Activated CD4-positive, CD25-positive, alpha-beta regulatory T cell treated with anti-CD3 and anti-CD28 coated beads, Interleukin-2, amount 50 U/mL, for 24 hours (primary cell): ENCODE measurements around the gene NPW.
A peak's percentile ranks its signal among the peaks of the same experiment; 100 is the strongest.

Source experiments
- ATAC-seq, 2 donors: fragments of 150-1000 bp; cut with Tn5 transposase; one replicate each; pipeline ENCODE4 v1.10.0; 2021; ENCODE audit warnings: mild to moderate bottlenecking in 1 of 2, moderate library complexity in 1 of 2

The NPW gene

DNA sequence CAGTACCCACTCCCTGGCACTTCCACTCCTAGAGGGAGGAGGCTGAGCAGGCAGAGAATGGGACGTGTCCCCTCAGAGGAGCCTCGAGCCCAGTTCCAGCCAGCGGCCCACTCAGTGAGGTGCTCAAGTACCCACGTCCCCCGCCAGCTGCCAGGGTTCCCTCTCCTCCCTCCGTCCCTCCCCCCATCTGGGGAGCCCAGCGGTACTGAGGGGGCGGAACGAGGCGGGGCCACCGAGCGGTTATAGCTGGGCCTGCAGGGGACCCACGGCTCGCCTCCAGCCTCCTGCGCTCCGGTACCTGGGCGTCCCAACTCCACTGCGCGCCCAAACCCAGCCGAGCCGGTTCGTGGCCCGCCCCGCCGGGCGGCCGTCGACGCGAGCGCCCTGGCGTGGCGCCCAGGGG is at the start of gene NPW:
TSS of gene NPW (plus strand) at position 268 of the 403 bp plus-strand sequence.
- peak; percentile 22 for ATAC-seq

DNA sequence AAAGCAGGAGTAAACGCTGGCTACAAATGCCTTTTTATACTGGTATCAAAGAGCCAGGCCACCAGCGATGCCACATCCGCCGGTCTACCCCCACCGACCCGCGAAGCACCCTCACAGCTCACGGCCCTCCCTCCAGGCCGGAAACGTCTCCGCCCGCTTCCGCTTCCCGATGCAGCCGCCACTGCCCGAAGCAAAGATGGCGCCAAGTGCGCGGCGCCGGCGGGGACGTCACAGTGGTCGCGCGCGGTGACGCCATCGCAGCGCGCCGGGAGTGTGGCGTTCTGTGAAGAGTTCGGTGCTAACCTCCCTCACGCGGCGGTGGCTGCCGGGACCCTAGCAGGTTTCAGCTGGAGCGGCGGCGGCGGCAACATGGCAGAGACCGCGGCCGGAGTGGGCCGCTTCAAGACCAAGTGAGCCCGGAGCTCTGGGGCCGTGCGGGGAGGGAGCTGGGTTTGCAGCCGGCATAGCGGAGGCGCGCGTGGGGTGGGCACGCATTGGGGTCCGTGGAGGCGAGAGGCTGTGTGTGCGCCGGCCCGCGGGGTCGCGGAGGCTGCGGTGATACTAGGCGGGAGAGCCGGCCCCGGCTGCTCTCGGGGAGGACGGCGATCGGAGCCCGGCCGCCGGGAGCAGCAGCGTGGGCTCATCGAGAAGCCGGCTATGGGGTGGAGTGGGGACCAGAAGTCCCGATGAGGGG is 47.6 kb upstream of the NPW start, which contains the start of gene TBL3:
TSS of gene TBL3 (plus strand) at position 258 of the 694 bp plus-strand sequence. CDS start at position 370, 112 bp downstream.
- ATAC-seq, result peak; percentile 96 to 97

DNA sequence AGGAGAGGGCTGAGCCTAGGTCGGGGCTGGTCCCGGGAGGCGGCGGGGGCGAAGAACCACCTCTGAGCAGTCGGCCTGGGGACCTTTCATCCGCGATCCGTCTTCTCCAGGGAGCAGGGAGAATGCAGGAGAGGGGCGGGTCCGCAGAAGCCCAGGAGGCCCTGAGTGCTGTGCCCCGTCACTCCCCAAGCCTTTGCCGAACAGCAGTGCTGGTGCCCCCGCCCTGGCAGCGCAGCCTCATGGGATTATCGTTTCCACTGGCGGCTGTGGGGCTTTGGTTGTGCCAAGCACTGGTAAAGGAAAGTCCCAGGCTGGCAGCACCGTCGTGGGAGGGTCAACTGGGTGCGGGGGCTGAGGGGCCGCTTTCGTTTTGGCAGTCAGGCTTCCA is 47.1 kb upstream of the NPW start:
- ATAC-seq, result peak in 1 of 2 donors; percentile 6

DNA sequence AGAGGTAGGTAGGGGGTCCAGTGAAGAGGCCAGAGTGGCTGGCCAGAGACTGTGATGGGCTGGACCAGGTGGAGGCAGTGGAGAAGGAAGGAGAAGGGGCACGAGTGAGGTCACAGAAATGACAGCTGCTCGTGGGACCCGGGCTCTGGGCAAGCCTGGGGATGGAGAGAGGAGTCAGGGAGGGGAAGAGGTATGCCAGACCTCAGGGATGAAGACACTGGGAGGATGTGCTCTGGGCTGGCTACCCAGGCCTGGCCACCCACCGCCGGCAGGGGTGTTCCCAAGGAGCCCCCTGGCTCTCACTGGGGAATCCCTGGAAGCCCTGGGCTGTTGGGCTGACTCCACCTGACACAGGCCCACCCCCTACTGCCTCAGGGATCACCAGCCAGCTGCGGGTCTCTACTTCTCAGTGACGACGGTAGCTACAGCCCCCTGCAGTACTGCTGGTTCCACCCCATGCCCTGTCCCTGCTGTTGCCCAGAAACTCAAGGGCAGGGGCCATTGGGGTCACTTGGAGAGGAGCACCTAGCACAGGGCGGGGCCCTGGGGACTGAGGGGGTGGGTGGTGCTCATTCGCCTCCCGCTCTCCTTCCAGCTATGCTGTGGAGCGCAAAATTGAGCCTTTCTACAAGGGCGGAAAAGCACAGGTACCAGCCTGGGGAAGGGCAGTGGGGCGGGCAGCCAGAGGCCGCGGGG is 46.0 kb upstream of the NPW start:
- no peak for ATAC-seq

DNA sequence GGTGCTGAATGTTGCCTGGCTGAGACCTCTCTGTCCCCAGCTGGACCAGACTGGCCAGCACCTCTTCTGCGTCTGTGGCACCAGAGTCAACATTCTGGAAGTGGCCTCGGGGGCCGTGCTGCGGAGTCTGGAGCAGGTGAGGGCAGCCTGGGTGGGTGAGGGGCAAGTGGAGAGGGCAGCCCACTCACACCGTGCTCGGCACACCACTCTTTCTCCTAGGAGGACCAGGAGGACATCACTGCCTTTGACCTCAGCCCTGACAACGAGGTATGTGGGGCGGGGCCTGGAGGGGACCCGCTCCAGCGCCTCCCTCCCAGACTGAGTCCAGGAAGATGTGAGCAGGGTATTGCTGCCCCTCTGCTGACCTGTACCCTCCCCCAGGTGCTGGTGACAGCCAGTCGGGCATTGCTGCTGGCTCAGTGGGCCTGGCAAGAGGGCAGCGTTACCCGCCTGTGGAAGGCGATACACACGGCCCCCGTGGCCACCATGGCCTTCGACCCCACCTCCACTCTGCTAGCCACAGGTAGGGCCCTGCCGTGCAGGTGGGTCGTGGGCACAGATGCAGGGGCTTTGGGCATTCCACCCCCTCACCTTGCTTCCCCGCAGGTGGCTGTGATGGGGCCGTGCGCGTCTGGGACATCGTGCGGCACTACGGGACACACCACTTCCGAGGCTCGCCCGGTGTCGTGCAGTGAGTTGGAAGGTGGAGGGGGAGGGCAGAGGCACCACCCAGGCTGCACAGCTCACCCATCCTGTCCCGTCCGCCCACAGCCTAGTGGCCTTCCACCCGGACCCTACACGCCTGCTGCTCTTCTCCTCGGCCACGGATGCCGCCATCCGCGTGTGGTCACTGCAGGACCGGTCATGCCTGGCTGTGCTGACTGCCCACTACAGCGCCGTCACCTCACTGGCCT is 45.2 kb upstream of the NPW start:
- no peak for ATAC-seq

DNA sequence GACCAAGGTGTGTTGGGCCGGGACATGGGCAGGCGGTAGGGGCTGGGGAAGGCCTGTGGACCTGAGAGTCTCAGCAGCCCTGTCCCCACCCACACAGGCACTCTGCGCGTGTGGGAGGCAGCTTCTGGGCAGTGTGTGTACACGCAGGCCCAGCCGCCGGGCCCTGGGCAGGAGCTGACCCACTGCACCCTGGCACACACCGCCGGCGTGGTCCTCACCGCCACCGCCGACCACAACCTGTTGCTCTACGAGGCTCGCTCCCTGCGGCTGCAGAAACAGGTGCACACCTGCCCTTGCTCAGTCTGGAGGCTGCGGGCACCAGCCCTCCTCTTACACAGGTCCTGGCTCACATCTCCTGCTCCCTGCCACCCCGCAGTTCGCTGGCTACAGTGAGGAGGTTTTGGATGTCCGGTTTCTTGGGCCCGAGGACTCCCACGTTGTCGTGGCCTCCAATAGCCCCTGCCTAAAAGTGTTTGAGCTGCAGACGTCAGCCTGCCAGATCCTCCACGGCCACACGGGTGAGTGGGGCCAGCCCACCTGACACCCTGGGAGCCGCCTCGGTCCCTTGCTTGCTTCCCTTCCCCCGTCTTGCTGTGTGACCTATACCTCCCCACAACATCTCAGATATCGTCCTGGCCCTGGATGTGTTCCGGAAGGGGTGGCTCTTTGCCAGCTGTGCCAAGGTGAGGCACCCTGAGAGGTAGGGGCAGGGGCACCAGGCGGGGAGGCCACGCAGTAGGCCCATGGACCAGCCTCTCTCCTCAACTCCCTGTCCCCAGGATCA is 44.0 kb upstream of the NPW start:
- no peak for ATAC-seq

DNA sequence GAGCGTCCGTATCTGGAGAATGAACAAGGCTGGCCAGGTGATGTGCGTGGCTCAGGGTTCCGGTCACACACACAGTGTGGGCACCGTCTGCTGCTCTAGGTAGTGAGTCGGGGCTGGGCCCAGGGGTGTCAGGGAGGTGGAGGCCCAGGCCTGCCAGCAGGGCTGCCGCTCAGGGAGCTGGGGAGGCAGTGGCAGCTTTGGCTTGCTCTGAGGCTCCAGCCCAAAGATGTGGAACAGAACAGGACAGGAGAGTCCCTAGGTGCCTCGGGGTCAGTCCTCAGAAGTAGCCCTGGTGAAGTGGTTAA is 43.4 kb upstream of the NPW start:
- ATAC-seq, result no peak

DNA sequence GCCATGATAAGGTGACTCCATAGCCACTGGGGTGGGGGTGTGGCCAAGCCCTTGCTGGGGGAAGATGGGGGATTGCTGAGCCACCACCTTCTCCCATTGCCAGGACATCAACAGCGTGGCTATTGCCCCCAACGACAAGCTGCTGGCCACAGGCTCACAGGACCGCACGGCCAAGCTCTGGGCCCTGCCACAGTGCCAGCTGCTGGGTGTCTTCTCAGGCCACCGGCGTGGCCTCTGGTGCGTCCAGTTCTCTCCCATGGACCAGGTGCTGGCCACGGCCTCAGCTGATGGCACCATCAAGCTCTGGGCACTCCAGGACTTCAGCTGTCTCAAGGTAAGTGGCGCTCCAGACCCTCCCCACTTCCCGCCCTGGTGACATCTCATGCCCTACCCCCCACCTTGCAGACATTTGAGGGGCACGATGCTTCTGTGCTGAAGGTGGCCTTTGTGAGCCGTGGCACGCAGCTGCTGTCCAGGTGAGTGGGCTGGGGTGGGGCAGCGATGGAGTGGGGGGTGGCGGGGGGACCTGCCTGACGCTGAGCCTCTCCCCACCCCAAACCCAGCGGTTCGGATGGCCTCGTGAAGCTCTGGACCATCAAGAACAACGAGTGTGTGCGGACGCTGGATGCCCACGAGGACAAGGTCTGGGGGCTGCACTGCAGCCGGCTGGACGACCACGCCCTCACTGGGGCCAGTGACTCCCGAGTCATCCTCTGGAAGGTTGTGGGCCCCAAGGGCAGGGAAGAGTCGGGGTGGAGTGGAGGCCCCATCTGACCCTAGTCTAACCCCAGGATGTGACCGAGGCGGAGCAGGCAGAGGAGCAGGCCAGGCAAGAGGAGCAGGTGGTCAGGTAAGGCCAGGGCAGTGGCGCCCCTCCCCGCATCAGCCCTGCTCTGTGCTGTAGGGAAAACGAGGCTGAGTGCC is 42.4 kb upstream of the NPW start:
- ATAC-seq, result no peak

DNA sequence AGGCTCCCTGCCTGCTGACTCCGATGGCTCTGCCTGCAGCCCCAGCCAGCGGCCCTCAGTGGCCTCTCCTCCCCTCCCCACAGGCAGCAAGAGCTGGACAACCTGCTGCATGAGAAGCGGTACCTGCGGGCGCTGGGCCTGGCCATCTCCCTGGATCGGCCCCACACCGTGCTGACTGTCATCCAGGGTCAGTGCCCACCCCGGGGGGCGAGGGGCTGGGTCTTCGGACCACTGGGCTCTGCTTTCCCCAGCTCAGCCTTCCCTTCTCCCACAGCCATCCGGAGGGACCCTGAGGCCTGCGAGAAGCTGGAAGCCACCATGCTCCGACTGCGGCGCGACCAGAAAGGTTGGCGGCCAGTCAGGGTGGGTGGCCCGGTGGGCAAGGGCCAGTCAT is 41.7 kb upstream of the NPW start:
- ATAC-seq, result no peak

DNA sequence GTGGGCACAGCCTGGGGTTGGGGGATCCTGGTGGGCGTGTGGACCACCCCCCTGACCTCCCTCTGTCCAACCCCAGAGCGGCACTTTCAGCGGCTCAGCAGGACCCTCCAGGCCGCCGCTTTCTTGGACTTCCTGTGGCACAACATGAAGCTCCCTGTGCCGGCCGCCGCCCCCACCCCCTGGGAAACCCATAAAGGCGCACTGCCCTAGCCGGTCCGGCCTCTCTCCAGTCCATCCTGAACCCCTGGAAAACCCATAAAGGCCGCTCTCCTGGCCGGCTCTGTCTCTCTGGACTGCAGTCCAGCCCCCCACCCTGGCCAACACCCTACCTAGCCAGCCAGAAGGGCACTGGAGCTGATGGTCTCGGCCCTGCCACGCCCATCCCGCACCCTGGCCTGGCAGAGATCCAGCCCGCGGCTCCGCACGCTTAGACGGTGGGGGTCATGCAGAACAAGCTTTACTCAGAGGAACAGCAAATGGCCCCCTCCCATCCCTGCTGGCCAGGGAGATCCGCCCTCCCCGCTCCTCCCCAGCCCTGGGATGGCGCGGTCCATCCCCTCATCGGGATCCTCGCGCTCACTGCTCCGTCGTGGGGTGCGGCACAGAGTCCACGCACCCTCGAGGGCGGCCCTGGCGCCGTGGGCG is 41.0 kb upstream of the NPW start:
- no peak for ATAC-seq

DNA sequence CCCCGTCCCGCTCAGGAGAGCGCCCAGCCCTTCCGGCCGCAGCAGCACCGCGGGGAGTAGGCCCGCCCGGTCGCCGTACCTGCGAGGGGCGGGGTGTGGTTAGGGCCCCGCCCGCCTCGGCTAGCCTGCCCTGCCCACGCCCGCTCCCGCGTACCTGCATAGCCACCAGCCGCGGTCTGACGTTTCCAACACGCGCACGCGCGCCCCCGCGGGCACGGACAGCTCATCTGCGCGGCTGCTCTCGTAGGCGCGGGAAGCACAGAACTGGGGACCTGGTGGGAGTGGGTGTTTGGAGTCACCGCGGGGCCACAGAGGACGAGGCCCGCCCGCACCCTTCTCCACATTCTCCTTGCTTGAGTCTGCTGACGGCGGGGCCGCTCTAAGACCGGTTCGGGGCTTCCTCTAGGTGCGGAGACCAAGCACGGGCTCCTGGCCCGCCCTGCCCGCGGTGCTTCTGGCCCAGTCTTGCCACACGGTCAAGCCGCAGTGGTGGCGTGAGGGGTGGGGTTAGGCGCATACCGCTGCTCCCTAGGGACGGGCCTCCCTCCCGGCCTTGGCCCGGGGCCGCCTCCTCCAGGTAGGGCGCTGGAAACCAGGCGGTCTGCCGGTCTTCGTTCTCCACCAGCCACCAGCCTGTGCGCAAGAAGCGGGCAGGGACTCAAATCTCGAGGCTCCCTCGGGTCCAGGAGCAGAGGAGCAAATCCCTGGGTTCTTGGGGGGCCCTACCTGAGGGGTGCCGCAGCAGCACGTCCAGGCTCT is 40.1 kb upstream of the NPW start:
- no peak for ATAC-seq

DNA sequence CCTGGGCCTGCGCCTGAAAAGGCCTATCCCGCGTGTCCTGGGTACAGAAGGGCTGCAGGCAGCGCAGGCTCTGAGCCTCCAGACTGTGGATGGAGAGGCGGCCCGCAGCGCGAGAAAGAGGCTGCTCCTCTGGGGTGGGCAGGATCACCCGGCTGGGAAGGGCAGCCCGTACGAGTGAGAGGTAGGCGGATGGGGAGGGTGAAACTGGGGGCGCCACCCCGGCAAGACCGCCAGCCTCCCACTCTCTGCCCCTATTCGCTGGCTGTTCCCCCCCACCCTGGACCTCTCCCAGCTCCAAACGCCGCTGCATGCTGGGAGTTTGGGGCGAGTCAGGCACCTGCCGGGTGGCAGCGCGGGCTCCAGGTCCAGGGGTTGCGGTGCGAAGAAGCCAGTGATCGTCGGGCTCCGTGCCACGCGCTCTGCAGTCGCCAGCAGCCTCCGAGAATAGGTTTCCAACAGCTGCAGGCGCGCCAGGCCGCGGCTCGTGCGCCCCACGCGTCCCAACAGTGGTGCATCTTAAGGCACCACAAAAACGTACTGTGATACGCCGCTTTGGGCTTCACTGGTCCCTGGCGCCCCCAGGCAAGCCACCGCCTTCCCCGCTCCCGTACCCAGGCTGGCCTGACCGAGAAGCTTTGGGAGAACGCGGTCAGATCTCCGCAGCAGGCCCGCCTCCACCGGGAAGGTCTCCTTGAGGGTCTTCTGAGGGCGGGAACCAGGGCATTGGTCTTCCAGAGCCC is 39.4 kb upstream of the NPW start:
- no peak for ATAC-seq

DNA sequence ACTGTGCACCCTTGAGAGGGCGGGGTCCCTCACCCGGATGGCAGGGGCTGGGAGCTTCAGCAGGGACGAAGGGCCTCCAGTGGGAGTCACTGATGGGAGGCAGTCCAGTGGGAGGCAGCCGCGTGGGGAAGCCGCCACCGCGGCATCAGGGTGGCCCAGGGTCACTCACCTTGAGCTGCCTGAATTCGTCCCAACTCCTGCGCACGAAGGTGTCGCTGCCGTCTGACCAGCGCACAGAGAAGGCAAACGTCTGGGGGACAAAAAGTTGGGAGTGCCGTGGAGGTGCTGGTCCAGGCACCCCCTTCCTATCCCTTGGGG is 38.9 kb upstream of the NPW start:
- no peak for ATAC-seq

DNA sequence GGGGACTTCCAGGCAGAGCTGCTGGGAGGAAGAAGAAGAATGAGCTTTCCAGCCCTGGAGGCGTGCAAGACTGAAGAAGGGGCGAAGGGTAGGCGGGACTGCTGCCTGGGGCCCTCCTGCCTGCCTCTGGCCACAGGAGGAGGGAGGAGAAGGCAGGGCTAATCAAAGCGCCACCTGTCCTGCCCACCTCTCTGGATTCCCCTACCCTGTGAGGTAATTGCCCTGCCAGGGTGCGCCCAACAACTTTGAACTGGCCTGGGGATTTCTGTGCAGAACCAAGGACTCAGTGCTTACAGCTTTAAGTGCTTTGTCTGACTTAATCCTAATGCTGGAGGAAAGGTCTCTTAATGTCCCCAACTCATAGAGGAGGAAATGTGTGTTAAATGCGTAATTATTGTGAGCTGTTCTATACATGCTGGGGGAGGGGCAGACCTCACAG is 38.2 kb upstream of the NPW start, which contains the start of gene NOXO1:
TSS of gene NOXO1 (minus strand) at position 72 of the 439 bp plus-strand sequence. CDS start 290 bp downstream, outside the sequence.
- no peak for ATAC-seq

DNA sequence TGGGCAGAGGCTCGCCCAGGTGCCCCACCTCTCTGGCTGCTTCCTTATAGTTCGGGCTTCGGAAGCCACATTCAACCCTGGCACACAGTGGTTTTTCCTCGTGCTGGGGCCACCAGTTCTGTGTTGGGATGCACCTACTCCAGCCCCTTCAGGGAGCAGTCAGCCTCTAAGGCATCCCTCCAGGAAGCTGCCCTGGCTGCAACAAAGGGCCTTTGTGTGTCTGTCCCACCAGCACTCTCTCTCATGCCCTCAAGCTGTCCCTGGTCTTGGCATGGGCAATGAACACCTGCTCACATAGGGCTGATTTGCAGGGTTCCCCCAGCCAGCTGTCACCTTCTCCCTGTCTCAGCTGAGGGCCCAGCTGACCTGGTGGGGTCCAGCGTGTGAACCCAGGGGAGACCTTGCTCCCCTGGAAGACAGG is 37.6 kb upstream of the NPW start:
- ATAC-seq, result no peak

DNA sequence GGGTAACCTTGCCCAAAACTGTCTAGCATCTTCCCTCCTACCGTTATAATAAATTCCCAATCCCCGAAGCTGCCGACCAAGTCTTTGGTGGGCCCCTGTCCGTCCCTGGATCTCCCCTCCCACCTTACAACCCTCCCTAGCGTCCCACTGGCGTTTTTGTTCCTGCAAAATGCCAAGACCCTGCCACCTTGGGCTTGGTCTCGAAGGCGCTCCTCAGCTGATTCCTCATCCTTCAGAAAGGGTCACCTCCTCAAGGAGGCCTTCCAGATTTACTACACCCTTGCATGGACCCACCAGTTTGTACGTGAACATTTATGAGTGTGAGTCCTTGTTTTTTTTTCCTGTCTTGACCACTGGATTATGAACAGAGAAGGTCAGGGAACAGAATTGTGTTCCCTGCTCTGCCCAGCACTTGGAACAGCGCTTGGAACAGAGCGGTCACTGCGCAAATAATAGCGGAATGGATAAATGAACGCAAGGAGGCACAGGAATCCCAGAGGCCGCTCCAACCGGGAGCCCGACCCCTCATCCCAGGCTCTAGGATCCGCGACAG is 36.5 kb upstream of the NPW start:
- no peak for ATAC-seq

DNA sequence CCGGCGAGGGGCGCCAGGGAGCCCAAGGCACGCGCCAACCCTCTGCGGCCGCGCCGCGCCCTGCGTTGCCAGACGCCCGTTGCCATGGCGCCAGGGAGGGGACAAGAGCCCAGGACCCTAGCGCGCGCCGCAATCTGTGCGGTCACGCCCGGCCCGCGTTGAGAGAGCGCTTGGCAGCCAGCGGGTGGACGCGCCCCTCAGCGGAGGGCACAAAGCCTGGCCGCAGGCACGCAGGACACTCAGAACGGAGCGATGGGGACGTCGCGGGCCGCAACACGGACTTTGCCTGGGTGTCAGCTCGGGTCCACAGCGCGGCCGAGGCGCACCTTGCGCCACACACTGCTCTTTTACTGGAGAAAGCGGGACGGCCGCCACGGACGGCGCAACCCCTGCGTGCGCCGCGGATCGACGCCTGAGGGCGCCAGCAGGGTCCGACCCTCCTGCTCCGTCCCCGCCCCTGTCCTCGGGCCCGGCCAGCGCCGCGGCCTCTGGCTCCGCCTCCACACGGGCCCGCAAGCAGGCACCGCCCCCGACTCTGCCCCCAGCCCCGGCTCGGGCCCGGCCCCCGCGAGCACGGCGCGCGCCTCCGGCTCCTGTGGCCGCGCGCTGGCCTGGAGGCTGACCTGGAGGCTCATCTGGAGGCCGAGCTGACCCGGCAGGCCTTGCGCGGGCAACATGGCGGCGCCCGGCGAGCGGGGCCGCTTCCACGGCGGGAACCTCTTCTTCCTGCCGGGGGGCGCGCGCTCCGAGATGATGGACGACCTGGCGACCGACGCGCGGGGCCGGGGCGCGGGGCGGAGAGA is 35.8 kb upstream of the NPW start, which contains the start of gene GFER:
TSS of gene GFER (plus strand) at position 650 of the 803 bp plus-strand sequence. CDS start at position 676, 26 bp downstream.
- peak; percentile 75 to 79 for ATAC-seq
